Activated T-cell treated with anti-CD3 and anti-CD28 coated beads for 4 hours (primary cell): Measurements from ENCODE around the gene PDE4A.
"Not testable (repeated sequence)": the region's sequence is repeated elsewhere in the genome, so short reads cannot be mapped to it uniquely, and the experiment has no call there.

Experiments used
- DNase-seq: peaks from one replicate; pipeline ENCODE4 v3.0.0-alpha.2; 2020

The PDE4A gene

GRCh38 chr19:10430505-10431253 is 10.3 kb downstream of the PDE4A start:
- DNase-seq: no peak

GRCh38 chr19:10431254-10431942 is 11.1 kb downstream of the PDE4A start:
- no peak for DNase-seq

- DNase-seq: peak; percentile 40
Observed at GRCh38 chr19:10431943-10432735, 11.8 kb downstream of the PDE4A start.

GRCh38 chr19:10432736-10433130 is 12.4 kb downstream of the PDE4A start:
- no peak for DNase-seq

- DNase-seq: no peak
Observed at GRCh38 chr19:10433131-10433536, 12.8 kb downstream of the PDE4A start.

- DNase-seq: no peak
Observed at GRCh38 chr19:10439588-10439987, 19.2 kb downstream of the PDE4A start.

GRCh38 chr19:10442698-10443097 is 22.4 kb downstream of the PDE4A start:
- DNase-seq: no peak

- DNase-seq: no peak
Observed at GRCh38 chr19:10449037-10449436, 28.7 kb downstream of the PDE4A start.

GRCh38 chr19:10450191-10450852 is 30.0 kb downstream of the PDE4A start:
- no peak for DNase-seq

- no peak for DNase-seq
Observed at GRCh38 chr19:10450853-10451609, 30.7 kb downstream of the PDE4A start.

- no peak for DNase-seq
Observed at GRCh38 chr19:10452726-10453618, 32.6 kb downstream of the PDE4A start.

- DNase-seq: no peak
Observed at GRCh38 chr19:10453852-10454251, 33.5 kb downstream of the PDE4A start.

- no peak for DNase-seq
Observed at GRCh38 chr19:10454267-10454666, 33.9 kb downstream of the PDE4A start.

- not testable (repeated sequence) for DNase-seq
Observed at GRCh38 chr19:10458733-10459132, 38.4 kb downstream of the PDE4A start.

GRCh38 chr19:10460714-10461046 is 40.3 kb downstream of the PDE4A start:
- DNase-seq: no peak

- peak; percentile 68 for DNase-seq
Observed at GRCh38 chr19:10461047-10461949, 41.0 kb downstream of the PDE4A start.

- not testable (repeated sequence) for DNase-seq
Observed at GRCh38 chr19:10462042-10462441, 41.7 kb downstream of the PDE4A start.

- DNase-seq: no peak
Observed at GRCh38 chr19:10462557-10462956, 42.2 kb downstream of the PDE4A start.

- no peak for DNase-seq
Observed at GRCh38 chr19:10464456-10464855, 44.1 kb downstream of the PDE4A start.

GRCh38 chr19:10467104-10467706 is 46.9 kb downstream of the PDE4A start:
- no peak for DNase-seq
